A673 (cell line): Measurements from ENCODE around the gene RNF223. TPM values are rescaled to one million over a fixed set of nuclear protein-coding genes. Genes with fewer than 3 reads are reported as not detected.

Source experiments
- BruUV-seq: library from RNA; stranded (reverse); fragments of 400-500 nt; replicated peaks from 2 replicates; lab custom pipeline; 2021; lab: Mats Ljungman, UMichigan
- CTCF ChIA-PET: fragments of 300-600 bp; sonication (Branson Sonifier 250); formaldehyde crosslinking; loops from one replicate; lab custom pipeline; 2022; ENCODE audit warnings: antibody characterized with exemption; lab: Charles Lee
- POLR2A ChIA-PET: fragments of 300-600 bp; sonication (Branson Sonifier 250); formaldehyde crosslinking; loops from one replicate; lab custom pipeline; 2022; ENCODE audit warnings: antibody characterized with exemption; ENCODE audit not compliant: low non-redundant PET; lab: Charles Lee
- DNase-seq: peaks from one replicate; pipeline ENCODE4 v3.0.0-alpha.2; 2015; ENCODE audit warnings: low spot score
- H3K27ac ChIP-seq: fragments of 200-600 bp; sonication (generic); 2 replicates; pipeline ENCODE4 v1.5.1; 2016; ENCODE audit warnings: mixed run types, low read depth, mild to moderate bottlenecking, mixed read lengths, antibody characterized with exemption, low read length; ENCODE audit not compliant: poor library complexity, severe bottlenecking
- H3K27me3 ChIP-seq: fragments of 200-600 bp; sonication (generic); replicated peaks from 2 replicates; pipeline ENCODE4 v1.6.1; 2017; ENCODE audit warnings: mixed run types, low read depth, mild to moderate bottlenecking, mixed read lengths, antibody characterized with exemption, low read length; ENCODE audit not compliant: insufficient read depth, poor library complexity
- H3K36me3 ChIP-seq: fragments of 200-600 bp; sonication (generic); 2 replicates; pipeline ENCODE4 v1.6.1; 2016; ENCODE audit warnings: mixed run types, mild to moderate bottlenecking, mixed read lengths, antibody characterized with exemption, low read length; ENCODE audit not compliant: insufficient read depth, poor library complexity, severe bottlenecking
- H3K4me1 ChIP-seq: fragments of 200-600 bp; sonication (generic); 2 replicates; pipeline ENCODE4 v1.6.1; 2017; ENCODE audit warnings: mixed run types, mild to moderate bottlenecking, mixed read lengths, antibody characterized with exemption, low read length; ENCODE audit not compliant: insufficient read depth, poor library complexity, severe bottlenecking
- H3K4me3 ChIP-seq: fragments of 200-600 bp; sonication (generic); 2 replicates; pipeline ENCODE4 v1.5.1; 2016; ENCODE audit warnings: low read depth, mixed run types, mild to moderate bottlenecking, mixed read lengths, low read length; ENCODE audit not compliant: poor library complexity, severe bottlenecking
- H3K9me3 ChIP-seq: fragments of 200-600 bp; sonication (generic); 2 replicates; pipeline ENCODE4 v1.6.1; 2016; ENCODE audit warnings: mixed run types, low read depth, mild to moderate bottlenecking, mixed read lengths, antibody characterized with exemption, low read length; ENCODE audit not compliant: poor library complexity, severe bottlenecking
- CTCF ChIP-seq: fragments of 300-800, 200-600 bp; sonication (generic); conservative IDR thresholded peaks from 2 replicates; pipeline ENCODE4 v1.5.1; 2017; ENCODE audit warnings: low read depth, mild to moderate bottlenecking, antibody characterized with exemption, low read length, moderate library complexity, mixed read lengths
- EZH2 ChIP-seq: fragments of 200-600 bp; sonication (generic); IDR thresholded peaks from 2 replicates; pipeline ENCODE4 v1.6.1; 2017; ENCODE audit warnings: borderline replicate concordance, low read depth, mild to moderate bottlenecking, mixed read lengths, antibody characterized with exemption, low read length; ENCODE audit not compliant: poor library complexity, severe bottlenecking
- intact Hi-C: fragments of 100-400 bp; cut with micrococcal nuclease; formaldehyde crosslinking; loops from one replicate; pipeline ENCODE4 v1.10.0; 2022; ENCODE audit not compliant: unreplicated experiment
- total RNA-seq: library from RNA; stranded (reverse); gene quantifications from 2 replicates; pipeline ENCODE4 v1.2.3, GENCODE V29; 2021

RNF223 gene
- total RNA-seq, 1 experiment from 2014 or later = not detected

GRCh38 chr1:1048765-1049164 lies 25.3 kb downstream of the RNF223 start:
- Histone ChIP-seq H3K27me3 (no peaks in the 10 kb centered on the region), H3K36me3 (peaks cover 25% of the 10 kb centered on the region), H3K4me1 (no peaks in the 10 kb centered on the region), H3K4me3 (no peak overlapping the region), H3K27ac (no peak overlapping the region), H3K9me3 (no peaks in the 10 kb centered on the region)
- BruUV-seq = no TSS peak
- no peak for DNase-seq
- intact Hi-C loops = no loop called here
- POLR2A ChIA-PET = no interaction called here
- TF ChIP-seq CTCF (no peak), EZH2 (no peak)
- CTCF ChIA-PET = no interaction called here

GRCh38 chr1:1047963-1048362 lies 26.1 kb downstream of the RNF223 start:
- Histone ChIP-seq H3K9me3 (no peaks in the 10 kb centered on the region), H3K4me3 (no peak overlapping the region), H3K27ac (no peak overlapping the region), H3K27me3 (no peaks in the 10 kb centered on the region), H3K4me1 (no peaks in the 10 kb centered on the region), H3K36me3 (peaks cover 27% of the 10 kb centered on the region)
- CTCF ChIA-PET = no interaction called here
- BruUV-seq = no TSS peak
- intact Hi-C loops = no loop called here
- DNase-seq = no peak
- POLR2A ChIA-PET = no interaction called here
- no peak for TF ChIP-seq CTCF
- TF ChIP-seq EZH2 = no peak

- no peak for DNase-seq
- BruUV-seq = no TSS peak
- no peaks in the 10 kb centered on the region for H3K27me3 ChIP-seq
- no peak overlapping the region for H3K27ac ChIP-seq
- H3K4me3 ChIP-seq = no peak overlapping the region
- intact Hi-C loops = no loop called here
- H3K4me1 ChIP-seq = no peaks in the 10 kb centered on the region
- TF ChIP-seq EZH2 (no peak), CTCF (no peak)
- H3K36me3 ChIP-seq = peaks cover 29% of the 10 kb centered on the region
- POLR2A ChIA-PET = no interaction called here
- CTCF ChIA-PET = no interaction called here
- H3K9me3 ChIP-seq = no peaks in the 10 kb centered on the region
Measured at GRCh38 chr1:1047407-1047806, 26.7 kb downstream of the RNF223 start.
